ENCODE data around the gene CST9L.

Gene CST9L

GRCh38 chr20:23519556-23519955 lies 48.7 kb downstream of the CST9L start:
- no peak for ATAC-seq
- no peak for DNase-seq
- no peaks in the 10 kb centered on the region for H3K36me3 Mint-ChIP-seq (ENCODE audit: low read depth)
- no peaks in the 10 kb centered on the region for H3K9me3 Mint-ChIP-seq
- H3K4me1 Mint-ChIP-seq: peaks cover 4% of the 10 kb centered on the region
- H3K27me3 Mint-ChIP-seq: no peaks in the 10 kb centered on the region
- H3K4me3 Mint-ChIP-seq: no peak overlapping the region
- H3K27ac Mint-ChIP-seq: no peak overlapping the region

- Mint-ChIP-seq H3K4me3 (no peak overlapping the region), H3K4me1 (peaks cover 4% of the 10 kb centered on the region)
Measured at GRCh38 chr20:23517719-23518118, 50.6 kb downstream of the CST9L start.

GRCh38 chr20:23515250-23515939 lies 52.9 kb downstream of the CST9L start:
- DNase-seq (no peak), ATAC-seq (no peak)
- H3K27me3 Mint-ChIP-seq: no peaks in the 10 kb centered on the region
- H3K36me3 Mint-ChIP-seq (ENCODE audit: low read depth): no peaks in the 10 kb centered on the region
- H3K27ac Mint-ChIP-seq: no peak overlapping the region
- no peaks in the 10 kb centered on the region for H3K9me3 Mint-ChIP-seq
- peaks cover 4% of the 10 kb centered on the region for H3K4me1 Mint-ChIP-seq
- H3K4me3 Mint-ChIP-seq: no peak overlapping the region

More at GRCh38 chr20:23517719-23518118, 50.6 kb downstream of the CST9L start:
- ATAC-seq: no peak
- Mint-ChIP-seq H3K9me3 (no peaks in the 10 kb centered on the region), H3K27ac (no peak overlapping the region), H3K36me3 (ENCODE audit: low read depth) (no peaks in the 10 kb centered on the region), H3K27me3 (no peaks in the 10 kb centered on the region)
- no peak for DNase-seq

GRCh38 chr20:23514848-23515247 lies 53.4 kb downstream of the CST9L start:
- ATAC-seq: no peak

More at GRCh38 chr20:23514848-23515247, 53.4 kb downstream of the CST9L start:
- Mint-ChIP-seq H3K9me3 (no peaks in the 10 kb centered on the region), H3K4me3 (no peak overlapping the region), H3K4me1 (peaks cover 4% of the 10 kb centered on the region), H3K36me3 (ENCODE audit: low read depth) (no peaks in the 10 kb centered on the region), H3K27me3 (no peaks in the 10 kb centered on the region), H3K27ac (no peak overlapping the region)
- no peak for DNase-seq

Data from activated naive CD8-positive, alpha-beta T cell treated with anti-CD3 and anti-CD28 coated beads, Interleukin-2, amount 50 U/mL, for 24 hours (primary cell).